Loucy (cell line): ENCODE data around the gene MAJIN.

Source experiments
- H2AFZ ChIP-seq: fragments of 200-600 bp; sonication (generic); 2 replicates; pipeline ENCODE4 v1.6.0; 2016; ENCODE audit warnings: antibody characterized with exemption, mild to moderate bottlenecking, low read length, moderate library complexity
- H3F3A ChIP-seq: fragments of 200-600 bp; 2 replicates; pipeline ENCODE4 v1.6.0; 2016; ENCODE audit warnings: antibody characterized with exemption, low read depth, mild to moderate bottlenecking
- H3K27me3 ChIP-seq: fragments of 200-600 bp; sonication (generic); 2 replicates; pipeline ENCODE4 v1.6.1; 2014; ENCODE audit warnings: low read length, mild to moderate bottlenecking; ENCODE audit not compliant: insufficient read depth, poor library complexity, severe bottlenecking
- H3K36me3 ChIP-seq: fragments of 200-600 bp; sonication (generic); 2 replicates; pipeline ENCODE4 v1.6.1; 2016; ENCODE audit warnings: low read length; ENCODE audit not compliant: insufficient read depth
- H3K4me1 ChIP-seq: fragments of 200-600 bp; sonication (generic); 2 replicates; pipeline ENCODE4 v1.5.1; 2014; ENCODE audit warnings: low read length, mild to moderate bottlenecking; ENCODE audit not compliant: insufficient read depth, poor library complexity, severe bottlenecking
- H3K4me2 ChIP-seq: fragments of 200-600 bp; sonication (generic); 2 replicates; pipeline ENCODE4 v1.6.0; 2014; ENCODE audit warnings: antibody characterized with exemption, low read length, low read depth, mild to moderate bottlenecking; ENCODE audit not compliant: poor library complexity, severe bottlenecking
- H3K4me3 ChIP-seq: fragments of 200-600 bp; sonication (generic); 2 replicates; pipeline ENCODE4 v1.5.1; 2014; ENCODE audit warnings: low read length, mild to moderate bottlenecking, mixed read lengths; ENCODE audit not compliant: poor library complexity, severe bottlenecking
- H3K79me2 ChIP-seq: fragments of 200-600 bp; sonication (generic); 2 replicates; pipeline ENCODE4 v1.6.1; 2014; ENCODE audit warnings: low read length; ENCODE audit not compliant: insufficient read depth
- H3K9ac ChIP-seq: fragments of 200-600 bp; sonication (generic); 2 replicates; pipeline ENCODE4 v1.6.0; 2014; ENCODE audit warnings: mild to moderate bottlenecking, low read depth, low read length, moderate library complexity; ENCODE audit not compliant: poor library complexity, severe bottlenecking
- H3K9me2 ChIP-seq: fragments of 200-600 bp; sonication (generic); replicated peaks from 2 replicates; pipeline ENCODE4 v1.6.1; 2016; ENCODE audit warnings: low read depth, low read length, mixed read lengths
- H3K9me3 ChIP-seq: fragments of 200-600 bp; sonication (generic); 2 replicates; pipeline ENCODE4 v1.6.1; 2014; ENCODE audit warnings: mild to moderate bottlenecking, antibody characterized with exemption, low read length, low read depth; ENCODE audit not compliant: insufficient read depth
- H4K20me1 ChIP-seq: fragments of 200-600 bp; sonication (generic); 2 replicates; pipeline ENCODE4 v1.6.0; 2014; ENCODE audit warnings: antibody characterized with exemption, low read length, mild to moderate bottlenecking; ENCODE audit not compliant: insufficient read depth, poor library complexity, severe bottlenecking
- EZH2phosphoT487 ChIP-seq: fragments of 200-600 bp; IDR thresholded peaks from 2 replicates; pipeline ENCODE4 v1.6.1; 2018; ENCODE audit warnings: antibody characterized with exemption, mild to moderate bottlenecking, moderate library complexity, borderline replicate concordance
- TF ChIP-seq, protein P1 (sequence below): fragments of 200-600 bp; sonication (generic); conservative IDR thresholded peaks from 2 replicates; pipeline ENCODE4 v1.5.1; 2014; ENCODE audit warnings: mild to moderate bottlenecking, antibody characterized with exemption, low read length

Gene MAJIN

DNA sequence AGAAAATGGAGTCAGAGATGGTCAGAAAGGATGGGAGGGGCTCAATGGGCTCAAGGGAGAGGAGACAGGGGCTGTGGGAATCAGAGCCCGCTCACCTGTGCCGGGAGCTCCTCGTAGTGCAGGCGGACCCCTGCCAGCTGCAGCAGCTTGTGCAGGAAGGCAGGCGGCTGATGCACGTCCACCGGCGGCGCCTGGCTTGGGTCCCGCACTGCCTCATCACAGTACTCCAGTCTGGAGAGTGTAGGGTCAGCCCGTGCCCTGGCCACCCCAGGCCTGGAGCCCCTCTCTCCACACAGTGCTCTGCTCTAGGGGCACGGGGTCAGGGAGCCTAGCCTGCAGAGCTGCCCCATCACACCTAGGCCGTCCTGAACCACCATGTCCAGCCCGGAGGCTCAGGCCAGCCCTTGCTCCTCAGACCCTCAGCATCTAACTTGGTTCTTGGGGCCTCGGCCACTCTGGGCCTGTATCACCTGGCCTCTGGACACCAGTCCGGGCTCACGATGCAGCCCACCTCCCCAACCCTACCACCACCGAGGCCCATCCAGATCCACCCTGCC lies 58.7 kb downstream of the MAJIN start:
- H3K36me3 ChIP-seq: peaks cover 5% of the 10 kb centered on the region; the same call in 1 of the 2 replicates
- H3K9me2 ChIP-seq: no peaks in the 10 kb centered on the region
- H4K20me1 ChIP-seq: no peaks in the 10 kb centered on the region
- H3K4me1 ChIP-seq: peaks cover 18% of the 10 kb centered on the region
- no peak overlapping the region for H3K9ac ChIP-seq
- H3F3A ChIP-seq: no peaks in the 10 kb centered on the region
- no peak overlapping the region for H3K4me3 ChIP-seq
- H3K79me2 ChIP-seq: peaks cover 19% of the 10 kb centered on the region
- no peaks in the 10 kb centered on the region for H3K27me3 ChIP-seq
- no peak overlapping the region for H2AFZ ChIP-seq
- H3K9me3 ChIP-seq: no peaks in the 10 kb centered on the region
- TF ChIP-seq, protein P1, sequence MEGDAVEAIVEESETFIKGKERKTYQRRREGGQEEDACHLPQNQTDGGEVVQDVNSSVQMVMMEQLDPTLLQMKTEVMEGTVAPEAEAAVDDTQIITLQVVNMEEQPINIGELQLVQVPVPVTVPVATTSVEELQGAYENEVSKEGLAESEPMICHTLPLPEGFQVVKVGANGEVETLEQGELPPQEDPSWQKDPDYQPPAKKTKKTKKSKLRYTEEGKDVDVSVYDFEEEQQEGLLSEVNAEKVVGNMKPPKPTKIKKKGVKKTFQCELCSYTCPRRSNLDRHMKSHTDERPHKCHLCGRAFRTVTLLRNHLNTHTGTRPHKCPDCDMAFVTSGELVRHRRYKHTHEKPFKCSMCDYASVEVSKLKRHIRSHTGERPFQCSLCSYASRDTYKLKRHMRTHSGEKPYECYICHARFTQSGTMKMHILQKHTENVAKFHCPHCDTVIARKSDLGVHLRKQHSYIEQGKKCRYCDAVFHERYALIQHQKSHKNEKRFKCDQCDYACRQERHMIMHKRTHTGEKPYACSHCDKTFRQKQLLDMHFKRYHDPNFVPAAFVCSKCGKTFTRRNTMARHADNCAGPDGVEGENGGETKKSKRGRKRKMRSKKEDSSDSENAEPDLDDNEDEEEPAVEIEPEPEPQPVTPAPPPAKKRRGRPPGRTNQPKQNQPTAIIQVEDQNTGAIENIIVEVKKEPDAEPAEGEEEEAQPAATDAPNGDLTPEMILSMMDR: no peak
- TF ChIP-seq EZH2phosphoT487: no peak
- no peak overlapping the region for H3K4me2 ChIP-seq

DNA sequence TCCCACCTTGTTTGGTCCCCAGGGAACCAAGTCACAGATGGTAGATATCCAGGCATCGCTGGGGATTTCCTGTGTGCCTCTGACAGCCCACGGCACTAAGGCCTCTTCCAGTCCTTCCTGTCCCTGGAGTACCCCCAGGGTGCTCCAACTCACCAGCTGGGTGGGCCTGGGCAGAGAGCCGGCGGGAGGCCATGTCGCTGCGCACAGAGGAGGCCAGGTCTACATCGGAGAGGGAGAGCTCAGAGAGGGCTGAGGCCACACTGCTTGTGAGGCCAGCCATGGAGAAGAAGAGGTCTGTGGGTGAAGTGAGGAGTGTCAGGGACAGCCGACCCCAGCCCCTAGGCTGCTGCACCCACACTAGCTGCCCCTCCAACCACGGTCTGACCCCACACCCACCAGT lies 60.2 kb downstream of the MAJIN start:
- Histone ChIP-seq H3K36me3 (peaks cover 5% of the 10 kb centered on the region; the same call in 1 of the 2 replicates), H3K27me3 (no peaks in the 10 kb centered on the region), H3K4me3 (no peak overlapping the region), H4K20me1 (no peaks in the 10 kb centered on the region), H3K9me3 (no peaks in the 10 kb centered on the region), H3F3A (no peaks in the 10 kb centered on the region), H3K4me2 (no peak overlapping the region), H3K4me1 (peaks cover 10% of the 10 kb centered on the region), H3K79me2 (peaks cover 17% of the 10 kb centered on the region), H2AFZ (no peak overlapping the region), H3K9ac (no peak overlapping the region), H3K9me2 (no peaks in the 10 kb centered on the region)
- TF ChIP-seq, protein P1: no peak
- no peak for TF ChIP-seq EZH2phosphoT487

DNA sequence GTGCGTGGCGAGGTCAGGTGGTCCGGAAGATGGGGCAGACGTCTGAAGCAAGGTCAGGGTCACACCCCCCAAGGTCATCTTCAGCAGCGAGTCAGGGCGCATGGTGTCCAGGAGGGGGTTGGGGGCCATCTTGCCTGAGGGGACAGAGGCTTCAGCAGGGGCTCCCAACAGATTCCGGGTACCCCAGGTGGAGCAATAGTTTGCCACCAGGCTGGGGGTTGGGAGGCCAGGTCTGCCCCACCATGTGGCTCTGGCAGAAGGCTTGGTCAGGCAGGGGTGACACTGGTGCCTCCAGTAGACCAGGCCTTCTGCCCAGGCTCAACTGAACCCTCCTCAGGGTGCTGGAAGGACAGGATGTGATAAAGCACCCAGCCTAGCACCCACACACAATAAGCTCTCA lies 60.8 kb downstream of the MAJIN start:
- H3K79me2 ChIP-seq: peaks cover 11% of the 10 kb centered on the region
- H3K4me3 ChIP-seq: no peak overlapping the region
- H3K27me3 ChIP-seq: no peaks in the 10 kb centered on the region
- H3K36me3 ChIP-seq: peaks cover 5% of the 10 kb centered on the region; the same call in 1 of the 2 replicates
- no peaks in the 10 kb centered on the region for H3F3A ChIP-seq
- no peak for TF ChIP-seq EZH2phosphoT487
- TF ChIP-seq, protein P1: no peak
- H2AFZ ChIP-seq: no peak overlapping the region
- no peaks in the 10 kb centered on the region for H3K9me3 ChIP-seq
- no peak overlapping the region for H3K9ac ChIP-seq
- H3K4me1 ChIP-seq: peaks cover 8% of the 10 kb centered on the region
- no peaks in the 10 kb centered on the region for H3K9me2 ChIP-seq
- H3K4me2 ChIP-seq: no peak overlapping the region
- H4K20me1 ChIP-seq: no peaks in the 10 kb centered on the region
